Skin of body (tissue), 2 donors: ENCODE measurements around the gene BAMBI. TPM values are rescaled to one million over a fixed set of nuclear protein-coding genes. Genes with fewer than 3 reads are reported as not detected.

Source experiments
- DNase-seq: peaks from one replicate; lab custom pipeline; 2025; lab: John Stamatoyannopoulos, UW
- total RNA-seq: library from RNA; depleted of rRNA; stranded (reverse); fragments of >200 nt; gene quantifications from one replicate; pipeline ENCODE4 v1.2.3, GENCODE V29; 2014

The BAMBI gene
- total RNA-seq, 1 donor from 2014 or later = 8.0 TPM

DNA sequence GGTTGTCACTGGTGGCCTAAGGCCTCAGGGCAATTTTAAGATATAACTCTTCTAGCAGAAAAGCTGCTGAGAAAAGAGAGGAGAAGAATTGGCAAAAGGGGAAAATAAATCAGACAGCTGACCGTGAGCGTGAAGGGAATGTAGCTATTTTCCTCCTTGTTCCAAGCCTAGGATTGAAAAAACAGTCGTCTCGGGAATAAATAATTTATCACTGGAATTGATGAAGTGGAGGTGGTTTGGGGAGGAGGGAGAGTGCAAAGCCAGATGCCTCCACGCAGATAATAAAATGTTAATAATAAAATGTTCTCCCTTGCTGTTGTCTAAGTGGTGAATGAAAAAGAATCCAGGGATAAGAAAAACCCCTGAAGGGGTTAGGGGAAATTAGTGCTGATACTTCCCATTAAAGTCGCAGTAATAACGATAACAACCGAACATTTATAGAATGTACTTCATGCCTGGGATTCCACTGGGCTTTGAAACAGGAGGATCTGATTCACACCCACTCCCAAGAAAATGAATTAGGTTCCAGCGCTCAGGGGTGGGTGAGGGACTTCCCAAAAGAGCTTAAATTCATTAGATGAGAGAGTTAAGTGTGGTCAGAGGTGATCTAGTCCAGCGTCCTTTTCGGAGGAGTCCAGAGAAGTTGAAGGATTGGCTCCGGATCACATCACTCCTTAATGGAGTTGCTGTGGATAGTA lies 27.3 kb downstream of the BAMBI start:
- no peak for DNase-seq

DNA sequence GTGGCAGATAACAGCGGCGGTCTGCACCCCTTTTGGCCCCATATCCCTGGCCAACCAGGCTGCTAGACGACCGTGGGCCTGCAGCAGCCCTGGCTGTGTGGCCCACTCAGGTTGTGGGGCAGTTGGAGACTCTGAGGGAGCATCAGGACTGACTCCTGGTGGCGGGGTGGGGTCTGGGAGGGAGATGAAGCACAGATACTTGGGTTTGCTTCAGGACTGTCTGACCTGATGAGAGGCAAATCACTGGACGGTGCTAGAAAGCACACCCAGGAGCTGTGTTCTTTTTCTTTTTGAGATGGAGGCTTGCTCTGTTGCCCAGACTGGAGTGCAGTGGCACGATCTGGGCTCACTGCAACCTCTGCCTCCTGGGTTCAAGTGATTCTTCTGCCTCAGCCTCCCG lies 28.2 kb downstream of the BAMBI start:
- DNase-seq = no peak

DNA sequence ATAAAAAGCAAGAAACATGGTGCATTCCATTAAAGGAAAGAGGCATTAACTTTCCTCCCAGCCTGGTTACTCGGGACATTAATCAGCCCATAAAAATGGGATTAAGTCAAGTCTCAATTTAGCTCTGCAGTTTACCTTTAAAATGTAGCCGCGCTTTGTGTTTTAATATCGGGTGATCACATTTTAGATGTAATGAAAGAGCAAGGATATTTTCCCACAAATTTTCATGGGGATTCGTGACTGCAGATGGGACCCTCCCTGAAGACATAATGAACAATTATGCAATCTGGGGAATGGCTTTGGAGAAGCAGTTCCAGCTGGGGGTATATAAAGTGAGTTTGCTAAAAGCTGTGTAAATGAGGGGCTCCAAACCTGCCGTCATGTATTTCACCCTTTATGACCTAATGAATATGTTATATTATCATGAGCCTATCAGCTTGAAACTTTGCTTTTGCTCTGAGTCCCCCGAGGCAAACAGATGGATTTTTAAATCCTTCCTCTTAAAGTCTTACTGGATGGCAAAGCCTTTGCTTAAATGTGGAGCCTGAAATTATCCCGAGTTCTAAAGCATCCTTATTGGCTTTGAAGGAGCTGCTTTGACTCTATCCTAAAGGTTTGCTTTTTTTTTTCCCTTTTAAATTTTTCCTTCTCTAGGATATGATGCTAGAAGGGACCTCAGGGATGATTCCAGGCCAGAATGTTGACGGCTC lies 31.8 kb downstream of the BAMBI start:
- no peak for DNase-seq

DNA sequence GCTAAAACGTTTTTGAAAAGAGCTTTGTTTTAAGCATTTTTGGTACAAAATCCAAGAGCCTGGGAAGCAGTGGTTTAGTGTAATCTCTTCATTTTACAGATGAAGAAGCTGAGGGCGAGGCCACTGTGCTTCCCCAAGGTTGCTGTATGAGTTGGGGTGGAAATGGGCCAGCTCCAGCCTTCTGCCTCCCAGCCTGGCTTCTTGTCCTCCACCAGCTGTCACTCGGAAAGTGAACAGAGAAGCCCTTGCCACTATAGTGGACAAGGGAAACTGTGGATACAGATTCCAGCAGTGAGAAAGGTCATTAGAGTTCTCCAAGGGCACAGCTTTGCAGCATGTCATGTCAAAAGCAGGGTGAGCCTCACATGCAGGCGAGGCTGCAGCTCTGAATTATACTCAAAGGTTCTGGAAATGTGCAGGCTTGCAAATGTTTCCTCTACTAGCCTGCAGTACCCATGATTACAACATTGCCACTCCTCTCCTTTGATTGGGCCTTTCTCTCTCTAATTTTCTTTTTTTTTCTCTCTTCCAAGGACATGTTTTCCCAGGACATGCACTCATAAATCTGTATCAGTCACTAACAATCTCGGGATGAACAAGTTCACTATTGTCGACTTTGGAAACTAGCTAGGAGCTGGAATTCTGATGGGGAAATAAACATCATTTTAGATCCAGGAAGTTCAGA lies 33.0 kb downstream of the BAMBI start:
- no peak for DNase-seq

DNA sequence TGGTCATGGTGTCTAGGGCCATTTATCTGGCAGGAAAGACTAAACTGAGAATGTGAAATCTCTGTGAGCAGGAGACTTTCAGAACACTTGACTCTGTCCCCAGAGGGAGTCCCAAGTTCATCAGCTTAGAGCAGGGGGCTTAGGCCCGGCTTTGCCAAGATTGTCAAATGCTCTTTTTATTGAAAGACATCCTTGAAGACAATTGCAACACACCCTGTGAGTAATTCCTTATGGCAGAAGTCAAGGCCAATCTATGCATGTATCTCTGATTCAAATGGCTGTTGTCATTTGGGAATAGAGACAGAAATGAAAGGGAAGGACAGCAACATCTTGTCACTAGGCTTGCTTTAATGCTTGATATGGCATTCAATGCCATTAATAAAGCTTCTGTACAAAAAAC lies 33.7 kb downstream of the BAMBI start:
- no peak for DNase-seq

DNA sequence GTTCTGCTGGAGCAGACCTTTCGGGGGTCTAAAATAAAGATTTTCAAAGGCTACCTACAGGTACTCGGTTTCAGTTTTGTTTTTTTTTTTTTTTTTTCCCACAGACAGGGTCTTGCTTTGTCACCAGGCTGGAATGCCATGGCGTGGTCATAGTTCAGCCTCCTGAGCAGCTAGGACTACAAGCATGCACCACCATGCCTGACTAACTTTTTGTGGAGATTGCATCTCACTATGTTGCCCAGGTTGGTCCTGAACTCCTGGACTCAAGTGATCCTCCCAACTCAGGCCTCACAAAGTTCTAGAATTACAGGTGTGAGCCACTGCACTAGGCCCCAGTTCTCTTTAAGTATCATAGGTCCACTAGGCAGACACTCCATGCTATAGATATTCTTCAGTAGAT lies 34.5 kb downstream of the BAMBI start:
- no peak for DNase-seq

DNA sequence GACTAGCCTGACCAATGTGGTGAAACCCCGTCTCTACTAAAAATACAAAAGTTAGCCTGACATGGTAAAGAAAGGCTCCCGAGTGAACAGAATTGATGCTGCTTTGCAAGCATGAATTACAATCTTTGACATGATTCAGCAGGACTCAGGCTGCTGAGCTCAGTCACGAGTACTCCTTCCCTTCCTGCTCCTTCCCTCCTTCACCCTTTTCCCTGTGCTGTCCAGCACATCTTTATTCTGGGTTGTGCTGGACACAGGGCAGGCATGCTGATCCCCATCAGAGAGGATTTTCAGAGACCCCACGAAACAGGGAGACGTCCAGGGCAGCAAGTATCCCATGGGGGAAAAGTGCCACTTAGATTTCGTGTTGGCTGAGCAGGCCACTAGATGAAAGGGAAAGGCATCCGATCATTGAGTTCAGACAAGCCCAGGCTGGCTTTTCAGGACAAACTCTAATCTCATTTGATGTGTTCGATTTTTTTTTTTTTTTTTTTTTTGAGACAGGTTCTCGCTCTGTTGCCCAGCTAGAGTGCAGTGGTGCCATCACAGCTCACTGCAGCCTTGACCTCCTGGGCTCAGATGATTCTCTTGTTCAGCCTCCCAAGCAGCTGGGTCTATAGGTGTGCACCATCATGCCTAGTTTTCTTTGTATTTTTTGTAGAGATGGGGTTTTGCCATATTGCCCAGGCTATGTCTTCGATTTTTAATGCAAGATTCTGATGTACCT lies 36.5 kb downstream of the BAMBI start:
- no peak for DNase-seq

DNA sequence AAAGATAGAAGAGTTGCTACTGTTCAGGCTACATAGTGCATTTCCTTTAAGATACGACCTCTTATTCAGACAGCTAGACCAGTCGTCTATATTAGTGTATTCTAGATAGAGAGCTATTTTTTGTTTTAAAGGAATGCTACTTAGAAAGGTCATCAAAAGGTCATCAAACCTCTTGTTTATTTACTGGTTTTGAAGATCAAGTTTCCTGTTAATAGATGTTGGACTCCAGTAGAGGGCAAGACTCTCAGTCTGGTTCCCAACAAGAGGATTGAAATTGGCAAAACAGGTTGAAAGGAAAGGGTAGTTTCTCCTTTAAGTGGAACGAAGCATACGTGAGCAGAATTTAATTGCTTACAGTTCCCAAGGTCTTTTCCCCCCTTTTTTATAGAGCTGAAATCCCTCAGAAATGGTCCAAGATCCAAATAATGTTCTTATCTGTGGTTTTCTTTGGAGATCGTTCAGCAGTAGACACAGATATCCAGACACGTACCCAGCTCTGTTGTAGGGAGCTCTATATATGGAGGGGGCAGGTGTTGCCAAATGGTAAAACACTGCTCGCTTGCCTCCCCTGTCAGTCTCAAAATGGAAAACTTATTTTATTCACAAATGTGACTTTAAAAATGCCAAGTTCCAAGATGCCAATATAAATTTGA lies 37.2 kb downstream of the BAMBI start:
- DNase-seq = no peak

DNA sequence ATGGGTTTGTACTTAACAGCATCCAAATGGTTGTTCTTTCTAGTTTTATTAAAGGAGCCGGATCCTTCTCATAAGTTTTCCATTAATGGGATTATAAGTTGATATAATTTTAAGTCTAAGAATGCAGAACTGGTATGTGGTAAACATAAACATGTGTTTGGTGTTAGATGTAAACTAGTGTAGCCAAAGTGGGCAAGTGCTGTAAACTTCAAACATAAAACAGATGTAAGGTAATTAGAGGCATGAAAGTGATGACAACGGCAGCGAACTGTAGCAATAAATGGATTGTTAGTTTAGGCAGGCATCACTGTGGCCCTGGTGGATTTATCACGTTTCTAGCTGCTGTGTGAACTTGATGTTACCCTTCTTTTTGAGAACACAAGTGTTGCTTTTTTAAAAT lies 37.9 kb downstream of the BAMBI start:
- peak; percentile 5 for DNase-seq

DNA sequence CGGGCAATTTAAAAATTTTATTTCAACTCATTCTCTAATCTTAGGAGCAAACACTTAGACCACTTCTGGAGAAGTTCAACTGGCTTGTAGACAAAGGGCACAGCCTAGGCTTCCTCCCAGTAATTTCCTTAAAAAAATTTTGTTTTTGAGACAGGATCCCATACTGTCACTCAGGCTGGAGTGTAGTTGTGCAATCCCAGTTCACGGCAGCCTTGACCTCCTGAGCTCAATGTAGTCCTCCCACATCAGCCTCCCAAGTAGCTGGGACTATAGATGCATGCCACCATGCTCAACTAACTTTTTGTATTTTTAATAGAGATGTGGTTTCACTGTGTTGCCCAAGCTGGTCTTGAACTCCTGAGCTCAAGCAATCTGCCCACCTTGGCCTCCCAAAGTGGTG lies 38.4 kb downstream of the BAMBI start:
- DNase-seq = no peak

DNA sequence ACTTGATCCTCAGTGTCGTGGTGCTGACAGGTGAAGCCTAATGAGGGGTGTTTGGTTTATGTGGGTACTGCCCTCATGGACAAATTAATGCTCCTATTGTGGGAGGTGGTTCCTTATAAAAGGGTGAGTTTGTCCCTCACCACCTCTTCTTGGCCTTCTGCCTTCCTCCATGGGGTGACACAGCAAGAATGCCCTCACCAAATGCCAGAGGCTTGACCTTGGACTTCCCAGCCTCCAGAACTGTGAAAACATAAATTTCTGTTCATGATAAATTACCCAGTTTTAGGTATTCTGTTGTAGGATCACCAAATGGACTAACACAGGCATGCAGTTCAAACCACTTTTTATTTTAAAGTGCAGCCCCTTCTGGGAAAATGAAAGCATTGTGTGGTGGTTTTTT lies 39.4 kb downstream of the BAMBI start:
- DNase-seq = no peak

DNA sequence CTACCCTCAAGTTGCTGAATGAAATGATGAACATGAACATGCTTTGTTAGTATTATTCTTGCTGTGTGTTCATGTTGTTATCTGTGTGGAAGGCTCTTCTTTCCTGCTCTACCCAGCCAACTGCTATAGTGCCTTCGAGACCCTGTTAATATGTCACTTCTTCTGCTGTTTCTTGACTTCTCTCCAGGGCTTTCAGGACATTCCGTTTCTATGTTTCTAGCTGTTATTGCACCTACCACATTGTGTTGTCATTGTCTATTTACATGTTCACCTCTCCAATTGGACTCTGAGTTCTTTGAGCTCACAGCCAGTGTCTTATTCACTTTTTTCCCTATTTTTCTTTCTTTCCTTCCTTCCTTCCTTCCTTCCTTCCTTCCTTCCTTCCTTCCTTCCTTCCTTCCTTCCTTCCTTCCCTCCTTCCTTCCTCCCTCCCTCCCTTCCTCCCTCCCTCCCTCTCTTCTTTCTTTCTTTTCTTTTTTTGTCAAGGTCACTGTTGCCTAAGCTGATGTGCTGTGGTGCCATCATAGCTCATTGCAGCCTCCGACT lies 40.4 kb downstream of the BAMBI start:
- no peak for DNase-seq

DNA sequence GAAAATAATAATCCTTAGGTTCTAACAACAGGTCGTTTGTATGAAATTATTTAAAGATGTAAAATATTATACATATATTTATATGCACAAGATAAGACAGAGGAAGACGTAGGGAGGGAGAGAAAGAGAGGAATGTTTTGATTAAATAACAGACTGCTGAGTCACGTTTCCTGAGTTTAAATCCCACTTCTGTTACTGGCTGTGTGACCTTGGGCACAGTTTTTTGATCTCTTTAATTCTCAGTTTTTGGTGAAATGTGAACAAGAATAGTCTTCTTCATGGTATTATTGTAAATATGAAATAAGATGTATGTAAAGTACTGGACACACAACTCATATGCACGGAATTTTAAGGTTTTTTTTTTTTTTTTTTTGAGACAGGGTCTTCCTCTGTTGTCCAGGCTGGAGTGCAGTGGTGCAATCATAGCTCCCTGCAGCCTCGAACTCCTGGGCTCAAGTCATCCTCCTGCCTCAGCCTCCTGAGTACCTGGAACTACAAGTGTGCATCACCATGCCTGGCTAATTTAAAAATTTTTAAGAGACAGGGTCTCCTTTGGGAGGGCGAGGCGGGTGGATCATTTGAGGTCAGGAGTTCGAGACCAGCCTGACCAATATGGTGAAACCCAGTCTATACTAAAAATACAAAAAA lies 42.6 kb downstream of the BAMBI start:
- no peak for DNase-seq

DNA sequence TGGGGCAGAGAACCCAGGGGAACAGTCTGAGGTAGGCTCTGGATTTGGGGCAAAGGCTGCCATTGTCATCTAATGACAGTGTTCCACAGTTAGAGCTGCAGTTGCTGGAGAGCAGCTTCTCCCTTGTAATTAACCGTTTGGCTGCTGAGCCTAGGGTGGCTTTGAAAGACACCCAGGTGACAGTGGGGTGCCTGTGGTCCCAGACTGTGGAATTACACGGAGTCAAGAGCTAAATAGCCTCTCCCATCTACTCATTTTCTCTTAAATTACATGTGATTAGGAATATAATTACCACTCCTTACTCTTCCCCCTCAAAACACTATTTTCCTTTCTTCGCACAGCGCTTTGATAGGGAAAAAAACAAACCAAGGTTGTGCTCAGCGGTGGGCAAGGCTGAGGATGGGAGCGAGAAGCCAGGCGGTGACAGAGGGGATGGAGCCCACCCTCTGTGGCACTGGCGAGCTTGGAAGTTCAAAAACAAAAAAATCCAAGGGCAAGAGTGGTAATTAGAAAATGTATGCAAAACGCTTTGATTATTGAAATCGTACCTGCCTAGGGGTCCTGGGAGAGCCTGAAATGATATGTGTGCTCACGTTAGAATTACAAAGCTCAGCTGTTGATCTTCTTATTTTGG lies 44.1 kb downstream of the BAMBI start:
- DNase-seq = no peak

DNA sequence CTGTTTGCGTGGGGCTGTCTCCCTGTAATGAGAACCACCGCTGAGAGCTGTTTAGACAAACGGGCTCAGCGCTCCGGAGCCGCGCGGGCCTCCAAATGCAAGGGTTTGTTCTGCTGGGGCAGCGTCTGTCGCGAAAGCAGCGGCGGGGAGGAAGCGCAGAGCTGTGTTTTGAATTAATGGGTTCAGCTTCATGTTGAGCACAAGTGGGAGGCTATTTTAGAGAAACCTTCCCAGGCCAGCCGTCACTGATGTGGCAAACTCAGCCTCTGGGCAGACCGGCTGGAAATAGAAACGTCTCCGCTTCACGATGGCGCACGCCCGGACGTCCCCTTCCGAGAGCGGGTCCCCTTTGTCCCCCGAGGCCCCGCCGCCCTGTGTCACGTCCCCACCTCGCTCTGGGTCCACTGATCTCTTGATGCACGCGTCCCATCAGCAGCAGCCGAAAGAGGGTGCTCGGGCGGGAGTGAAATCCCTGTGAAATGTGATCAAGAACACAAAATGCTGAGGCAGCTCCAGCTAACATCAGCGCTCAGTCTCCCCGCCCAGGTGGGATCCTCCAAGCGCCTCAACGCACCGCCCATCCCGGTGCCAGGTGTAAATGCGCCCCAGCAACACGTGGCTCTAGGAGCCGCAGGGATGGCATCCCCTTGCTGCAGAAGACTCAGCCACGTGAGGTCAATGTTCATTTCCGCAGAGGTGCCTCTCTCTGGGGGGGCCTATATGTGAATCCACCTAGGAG lies 44.9 kb downstream of the BAMBI start:
- DNase-seq = no peak

DNA sequence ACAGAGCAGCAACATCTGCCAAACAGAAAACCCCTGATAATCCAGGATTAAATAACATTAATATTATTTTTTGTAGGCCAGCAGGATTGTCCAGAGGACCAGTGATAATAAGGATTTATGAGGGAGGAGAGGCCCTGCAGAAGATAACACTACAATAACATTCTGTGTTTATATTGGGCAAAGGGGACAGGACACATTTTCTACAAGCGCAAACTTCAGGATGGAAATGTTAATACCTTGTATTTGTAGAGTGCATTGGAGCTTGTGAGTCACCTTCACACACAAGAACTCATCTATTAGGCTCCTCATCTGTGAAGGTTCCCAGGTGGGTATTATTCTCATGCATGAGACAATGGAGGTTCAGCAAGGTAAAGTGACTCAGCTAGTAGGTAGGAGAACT lies 51.0 kb downstream of the BAMBI start:
- DNase-seq = no peak

DNA sequence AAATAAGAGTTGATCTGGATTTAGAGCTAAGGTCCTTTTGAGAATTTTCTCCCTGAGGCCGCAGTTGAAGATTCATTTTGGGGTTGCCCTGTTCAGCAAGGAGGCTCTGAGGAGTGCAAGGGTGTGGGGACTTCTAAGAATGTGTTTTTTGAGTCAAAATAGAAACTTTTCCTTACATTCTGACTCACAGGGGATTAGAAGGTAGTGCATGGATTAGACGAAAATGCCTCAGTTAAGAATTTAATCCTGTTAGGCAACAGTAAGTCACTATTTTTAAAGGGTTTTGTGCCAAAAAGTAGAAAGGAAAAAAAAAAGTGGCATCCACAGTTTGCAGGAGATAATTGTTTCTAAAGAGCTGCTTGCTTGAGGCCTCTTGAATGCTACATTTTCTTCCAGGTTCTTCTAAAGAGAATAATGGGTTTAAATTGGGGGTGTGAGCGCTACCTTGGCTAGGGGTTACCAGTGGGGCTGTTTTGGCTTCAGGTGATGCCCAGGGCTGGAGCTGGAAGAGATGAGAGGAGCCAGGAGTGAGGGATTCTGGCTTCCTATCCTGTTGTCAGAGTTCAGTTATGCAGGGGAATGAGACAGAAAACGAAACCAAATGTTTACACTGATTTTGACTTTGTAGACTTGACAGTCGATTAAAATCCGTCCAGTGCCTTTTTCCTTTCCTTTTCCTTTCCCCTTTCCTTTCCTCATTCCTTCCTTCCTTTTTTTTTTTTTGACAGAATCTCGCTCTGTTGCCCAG lies 52.9 kb downstream of the BAMBI start:
- DNase-seq = no peak

DNA sequence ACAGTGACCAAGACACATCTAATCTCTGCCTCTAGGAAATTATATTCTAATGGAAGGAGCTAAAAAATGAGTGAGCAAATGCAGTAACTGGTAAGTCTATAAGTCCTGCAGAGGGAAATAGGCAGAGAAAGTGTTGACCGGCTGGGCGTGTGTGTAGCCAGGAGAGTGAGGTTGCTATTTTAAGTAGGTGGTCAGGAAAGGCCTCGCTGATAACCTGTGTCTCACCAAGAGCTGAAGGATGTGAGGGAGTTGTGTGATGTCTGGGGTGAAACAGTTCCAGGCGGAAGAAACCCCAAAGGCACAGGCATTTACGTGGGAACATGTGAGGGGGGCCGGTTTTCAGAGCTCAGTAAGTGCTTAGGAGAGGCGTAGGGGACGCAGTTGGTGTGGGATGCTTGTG lies 54.8 kb downstream of the BAMBI start:
- no peak for DNase-seq
